ENCODE data around the gene OXCT1. TPM values are rescaled to one million over a fixed set of nuclear protein-coding genes. Genes with fewer than 3 reads are reported as not detected.

OXCT1 gene
- total RNA-seq, 1 donor from 2014 or later = 27.4 TPM

DNA sequence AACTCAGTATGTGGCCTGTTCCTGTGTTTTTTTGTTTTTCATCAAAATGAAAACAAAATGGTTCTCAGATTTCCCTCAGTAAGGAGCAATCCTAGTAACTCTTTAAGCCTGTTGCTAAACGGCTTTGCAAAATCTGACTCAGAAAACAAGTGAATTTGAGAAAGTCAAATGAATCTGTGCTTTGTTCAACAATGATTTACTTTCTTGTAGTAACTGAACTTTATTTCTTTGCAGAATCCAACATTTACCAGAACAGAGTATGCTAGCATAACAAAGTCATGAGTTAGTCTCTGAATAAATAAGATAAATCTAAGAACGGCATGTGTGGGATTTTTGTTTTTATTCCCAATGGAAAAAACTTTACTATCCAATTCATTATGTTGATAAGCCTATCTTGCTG is 93.8 kb downstream of the OXCT1 start:
- CTCF ChIA-PET = no interaction called here
- Mint-ChIP-seq H3K27me3 (no peaks in the 10 kb centered on the region), H3K4me3 (no peak overlapping the region), H3K4me1 (no peaks in the 10 kb centered on the region), H3K27ac (no peak overlapping the region), H3K9me3 (no peaks in the 10 kb centered on the region), H3K36me3 (ENCODE audit: low read depth) (peaks cover 35% of the 10 kb centered on the region)
- no peak for DNase-seq
- ATAC-seq (ENCODE audit: low read depth) = no peak
- POLR2A ChIA-PET = no interaction called here
- TF ChIP-seq, protein P1, sequence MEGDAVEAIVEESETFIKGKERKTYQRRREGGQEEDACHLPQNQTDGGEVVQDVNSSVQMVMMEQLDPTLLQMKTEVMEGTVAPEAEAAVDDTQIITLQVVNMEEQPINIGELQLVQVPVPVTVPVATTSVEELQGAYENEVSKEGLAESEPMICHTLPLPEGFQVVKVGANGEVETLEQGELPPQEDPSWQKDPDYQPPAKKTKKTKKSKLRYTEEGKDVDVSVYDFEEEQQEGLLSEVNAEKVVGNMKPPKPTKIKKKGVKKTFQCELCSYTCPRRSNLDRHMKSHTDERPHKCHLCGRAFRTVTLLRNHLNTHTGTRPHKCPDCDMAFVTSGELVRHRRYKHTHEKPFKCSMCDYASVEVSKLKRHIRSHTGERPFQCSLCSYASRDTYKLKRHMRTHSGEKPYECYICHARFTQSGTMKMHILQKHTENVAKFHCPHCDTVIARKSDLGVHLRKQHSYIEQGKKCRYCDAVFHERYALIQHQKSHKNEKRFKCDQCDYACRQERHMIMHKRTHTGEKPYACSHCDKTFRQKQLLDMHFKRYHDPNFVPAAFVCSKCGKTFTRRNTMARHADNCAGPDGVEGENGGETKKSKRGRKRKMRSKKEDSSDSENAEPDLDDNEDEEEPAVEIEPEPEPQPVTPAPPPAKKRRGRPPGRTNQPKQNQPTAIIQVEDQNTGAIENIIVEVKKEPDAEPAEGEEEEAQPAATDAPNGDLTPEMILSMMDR (IDR thresholded peaks at IDR 0.05) = no peak
- intact Hi-C loops (cut with micrococcal nuclease) = no loop called here

DNA sequence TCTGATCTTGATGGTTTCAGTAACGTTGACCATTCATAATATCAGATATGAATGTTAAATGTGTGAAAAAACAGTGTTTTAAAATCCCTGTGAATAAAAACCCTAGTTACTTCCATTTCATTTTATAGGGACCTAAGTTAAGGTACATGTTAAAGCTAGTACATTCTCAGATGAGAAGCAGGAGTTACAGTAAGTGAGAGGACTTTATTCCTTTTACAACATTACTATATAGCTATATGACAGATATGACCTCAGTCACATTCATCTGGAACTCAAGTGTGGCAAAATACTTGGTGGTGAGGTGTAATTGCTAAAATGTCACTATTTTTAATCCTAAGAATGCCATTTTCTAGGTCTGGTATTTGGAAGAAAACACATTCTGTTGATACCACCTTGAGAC is 96.4 kb downstream of the OXCT1 start:
- CTCF ChIA-PET = no interaction called here
- Mint-ChIP-seq H3K4me1 (no peaks in the 10 kb centered on the region), H3K27me3 (no peaks in the 10 kb centered on the region), H3K4me3 (no peak overlapping the region), H3K36me3 (ENCODE audit: low read depth) (peaks cover 29% of the 10 kb centered on the region), H3K9me3 (no peaks in the 10 kb centered on the region), H3K27ac (no peak overlapping the region)
- TF ChIP-seq, protein P1 (IDR thresholded peaks at IDR 0.05) = no peak
- DNase-seq (no peak), ATAC-seq (ENCODE audit: low read depth) (no peak)
- intact Hi-C loops (cut with micrococcal nuclease) = no loop called here
- POLR2A ChIA-PET = no interaction called here

DNA sequence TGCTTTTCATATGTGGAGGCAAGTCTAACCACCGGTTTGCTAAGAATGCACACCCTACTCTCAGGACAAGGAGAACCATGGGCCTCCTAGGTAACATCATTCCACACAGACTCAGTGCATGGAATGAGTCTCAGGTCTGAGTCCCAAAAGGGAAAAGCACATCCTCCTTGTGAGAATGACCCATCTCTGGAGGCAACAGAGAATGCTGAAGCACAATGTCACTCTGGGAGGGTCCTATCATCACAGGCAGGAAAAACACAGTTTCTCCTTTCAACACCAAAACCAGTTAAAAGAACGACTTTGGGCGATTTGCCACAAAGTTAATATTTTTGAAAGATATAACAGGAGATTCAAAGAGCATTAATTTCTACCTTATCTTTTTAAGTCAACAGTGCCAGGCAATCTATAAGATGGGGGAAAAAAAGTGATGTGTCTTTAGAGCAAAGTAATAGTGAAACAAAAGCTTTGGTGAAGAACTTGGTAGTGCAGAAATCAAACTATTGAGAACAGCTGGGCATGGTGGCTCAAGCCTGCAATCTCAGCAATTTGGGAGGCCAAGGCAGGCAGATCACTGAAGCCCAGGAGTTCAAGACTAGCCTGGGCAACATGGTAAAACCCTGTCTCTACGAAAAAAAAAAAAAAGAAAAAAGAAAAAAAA is 97.3 kb downstream of the OXCT1 start:
- ChIA-PET POLR2A (no interaction called here), CTCF (no interaction called here)
- Mint-ChIP-seq H3K27me3 (no peaks in the 10 kb centered on the region), H3K9me3 (no peaks in the 10 kb centered on the region), H3K4me1 (no peaks in the 10 kb centered on the region), H3K36me3 (ENCODE audit: low read depth) (peaks cover 35% of the 10 kb centered on the region), H3K27ac (no peak overlapping the region), H3K4me3 (no peak overlapping the region)
- ATAC-seq (ENCODE audit: low read depth) (no peak), DNase-seq (no peak)
- intact Hi-C loops (cut with micrococcal nuclease) = no loop called here
- TF ChIP-seq, protein P1 (IDR thresholded peaks at IDR 0.05) = no peak

DNA sequence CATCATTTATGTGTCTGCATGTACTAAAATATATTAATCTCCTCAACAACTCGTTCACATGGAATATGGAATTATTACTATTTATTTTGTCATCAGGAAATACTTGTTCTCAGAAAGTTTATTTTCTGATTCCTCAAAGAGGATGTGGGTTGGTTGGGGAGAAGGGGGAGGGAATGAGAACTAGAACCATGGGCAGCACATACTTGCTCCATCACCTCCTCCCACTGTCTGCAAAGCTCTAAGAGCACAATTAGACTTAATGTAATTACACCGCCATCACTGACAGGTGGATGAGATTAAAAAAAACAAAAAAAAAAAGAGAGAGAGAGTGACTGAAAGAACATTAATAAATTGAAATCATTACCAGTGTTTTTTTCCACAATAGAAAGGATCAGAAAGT is 98.2 kb downstream of the OXCT1 start:
- H3K36me3 Mint-ChIP-seq (ENCODE audit: low read depth) = peaks cover 36% of the 10 kb centered on the region
- intact Hi-C loops (cut with micrococcal nuclease) = no loop called here
- H3K27me3 Mint-ChIP-seq = no peaks in the 10 kb centered on the region
- ATAC-seq (ENCODE audit: low read depth) (no peak), DNase-seq (no peak)
- no peak overlapping the region for H3K27ac Mint-ChIP-seq
- no peak overlapping the region for H3K4me3 Mint-ChIP-seq
- H3K9me3 Mint-ChIP-seq = no peaks in the 10 kb centered on the region
- H3K4me1 Mint-ChIP-seq = no peaks in the 10 kb centered on the region
- POLR2A ChIA-PET = no interaction called here
- CTCF ChIA-PET = no interaction called here
- TF ChIP-seq, protein P1 (IDR thresholded peaks at IDR 0.05) = no peak

DNA sequence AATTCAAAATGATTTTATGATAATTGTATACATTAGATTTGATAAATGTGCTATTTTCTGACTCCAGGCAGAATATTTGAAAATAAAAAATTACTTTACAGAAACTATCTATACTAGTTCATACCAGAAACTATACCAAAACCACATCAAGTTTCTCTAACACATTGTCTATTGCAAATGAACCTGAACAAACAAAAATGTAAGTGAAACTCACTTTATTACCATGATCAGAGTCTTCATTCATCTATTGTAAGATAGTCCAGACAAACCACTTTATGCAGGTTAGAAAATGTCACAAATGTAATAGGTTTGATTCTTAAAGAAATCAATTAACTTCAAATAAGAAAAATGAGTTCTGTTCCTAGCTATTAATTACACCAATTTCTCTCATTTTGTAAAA is 99.4 kb downstream of the OXCT1 start:
- Mint-ChIP-seq H3K36me3 (ENCODE audit: low read depth) (peaks cover 38% of the 10 kb centered on the region), H3K27ac (no peak overlapping the region), H3K4me1 (no peaks in the 10 kb centered on the region), H3K4me3 (no peak overlapping the region), H3K27me3 (no peaks in the 10 kb centered on the region), H3K9me3 (no peaks in the 10 kb centered on the region)
- ATAC-seq (ENCODE audit: low read depth) (no peak), DNase-seq (no peak)
- CTCF ChIA-PET = no interaction called here
- TF ChIP-seq, protein P1 (IDR thresholded peaks at IDR 0.05) = no peak
- POLR2A ChIA-PET = no interaction called here
- intact Hi-C loops (cut with micrococcal nuclease) = no loop called here
